GM18517 (cell line): Measurements from ENCODE around the gene TCAP.
"Not testable (repeated sequence)": the region's sequence is repeated elsewhere in the genome, so short reads cannot be mapped to it uniquely, and the experiment has no call there.

Experiments
- ATAC-seq: cut with Tn5 transposase; IDR thresholded peaks from one replicate; pipeline ENCODE4 v1.9.1; 2021; ENCODE audit warnings: mild to moderate bottlenecking, moderate library complexity; ENCODE audit not compliant: unreplicated experiment

TCAP gene

DNA sequence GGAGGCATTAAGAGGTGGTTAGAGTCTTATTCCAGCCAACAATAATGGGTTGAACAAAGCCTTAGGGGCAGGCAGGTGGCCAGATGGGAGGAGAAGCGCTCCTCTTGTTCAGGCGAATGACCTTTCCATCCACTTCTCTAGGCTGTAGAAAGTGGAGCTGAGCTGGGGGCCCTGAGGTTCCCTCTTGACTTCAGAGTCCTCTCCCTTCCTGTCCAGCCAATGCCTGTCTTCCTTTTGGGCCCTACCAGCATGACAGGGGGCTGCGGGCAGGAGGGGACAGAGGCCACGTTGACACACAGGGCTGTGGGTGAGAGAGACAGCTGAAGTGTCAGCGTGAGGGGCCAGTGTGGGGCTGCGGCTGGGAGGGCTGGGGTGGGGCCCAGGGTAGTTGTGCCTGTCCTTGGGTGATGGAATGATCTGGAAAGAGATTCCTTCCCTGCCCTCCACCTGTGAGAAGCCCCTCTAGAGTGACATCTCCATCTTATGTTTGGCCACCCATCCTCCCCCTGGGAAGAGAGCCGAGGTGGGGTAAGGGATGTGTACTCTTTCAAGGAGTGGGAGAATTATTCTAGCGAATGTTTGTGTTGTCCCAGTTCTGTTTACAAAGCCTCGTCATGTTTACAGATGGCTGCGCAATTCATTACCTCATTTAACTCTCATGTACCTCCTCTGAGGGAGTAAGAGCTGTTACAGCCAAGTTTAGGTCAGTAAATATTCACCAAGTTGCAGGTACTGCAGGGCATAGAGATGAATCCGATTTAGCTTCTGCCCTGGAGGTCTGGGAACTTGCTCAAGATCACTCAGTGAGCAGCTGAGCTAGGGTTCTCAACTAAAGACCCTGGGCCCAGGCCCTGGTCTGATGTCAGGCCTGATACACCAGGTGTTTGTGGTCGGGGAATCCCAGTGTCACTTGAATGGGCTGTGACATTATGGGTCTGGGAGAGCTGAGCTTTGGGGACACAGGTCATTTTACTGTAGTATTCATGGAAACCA is 38.0 kb downstream of the TCAP start:
- ATAC-seq: no peak

DNA sequence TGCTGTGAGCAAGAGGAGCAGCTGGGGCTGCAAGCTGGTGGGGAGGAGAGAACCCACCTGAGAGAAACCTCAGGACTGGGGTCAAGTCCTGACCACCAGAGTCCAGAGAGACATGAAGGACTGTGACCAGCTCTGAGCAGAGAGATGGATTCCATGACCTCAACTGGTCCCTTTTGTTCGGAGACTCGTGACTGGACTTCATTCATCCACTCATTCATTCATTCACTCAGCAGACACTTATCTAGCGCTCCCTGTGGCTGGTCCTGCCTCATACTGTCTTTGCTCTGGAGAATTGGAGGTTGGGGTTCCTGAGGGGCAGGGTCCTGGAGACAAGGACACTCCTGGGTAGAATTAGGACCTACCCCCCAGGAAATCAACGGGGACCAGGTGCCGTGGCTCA is 38.8 kb downstream of the TCAP start:
- ATAC-seq: no peak

DNA sequence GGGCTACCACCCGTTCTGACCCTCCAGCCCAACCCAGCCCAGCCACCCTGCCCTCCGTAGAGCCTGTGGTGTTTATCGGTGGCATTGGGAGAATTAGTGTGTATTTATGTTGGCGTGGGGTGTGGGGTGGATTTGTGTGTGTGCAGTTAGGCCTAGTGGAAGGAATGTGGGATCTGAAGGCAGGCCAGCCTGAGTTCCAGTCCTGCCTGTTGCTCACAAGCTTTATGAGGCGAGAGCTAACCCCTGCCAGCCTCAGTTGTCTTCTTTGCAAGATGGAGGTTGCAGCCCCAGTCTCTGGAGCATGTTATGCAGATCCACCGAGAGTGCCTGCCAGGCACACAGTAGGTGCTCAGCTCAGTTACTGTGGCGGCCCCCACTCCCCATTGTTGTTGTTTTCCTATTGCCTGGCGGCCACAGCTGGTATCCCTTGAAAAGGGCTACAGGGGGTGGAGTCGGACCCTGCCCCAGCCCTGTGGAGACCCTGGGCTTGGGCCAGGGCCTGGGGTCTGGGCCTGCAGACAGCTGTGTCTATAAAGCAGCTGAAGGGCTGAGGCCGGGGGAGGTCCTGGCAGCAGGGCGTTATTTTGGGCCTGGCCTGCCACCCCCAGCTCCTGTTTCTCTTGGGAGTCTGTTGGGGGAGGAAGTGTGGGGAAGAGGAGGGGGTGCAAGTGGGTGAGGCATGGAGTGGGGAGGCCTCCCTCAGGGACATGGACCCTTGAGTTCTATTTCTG is 39.8 kb downstream of the TCAP start:
- no peak for ATAC-seq

DNA sequence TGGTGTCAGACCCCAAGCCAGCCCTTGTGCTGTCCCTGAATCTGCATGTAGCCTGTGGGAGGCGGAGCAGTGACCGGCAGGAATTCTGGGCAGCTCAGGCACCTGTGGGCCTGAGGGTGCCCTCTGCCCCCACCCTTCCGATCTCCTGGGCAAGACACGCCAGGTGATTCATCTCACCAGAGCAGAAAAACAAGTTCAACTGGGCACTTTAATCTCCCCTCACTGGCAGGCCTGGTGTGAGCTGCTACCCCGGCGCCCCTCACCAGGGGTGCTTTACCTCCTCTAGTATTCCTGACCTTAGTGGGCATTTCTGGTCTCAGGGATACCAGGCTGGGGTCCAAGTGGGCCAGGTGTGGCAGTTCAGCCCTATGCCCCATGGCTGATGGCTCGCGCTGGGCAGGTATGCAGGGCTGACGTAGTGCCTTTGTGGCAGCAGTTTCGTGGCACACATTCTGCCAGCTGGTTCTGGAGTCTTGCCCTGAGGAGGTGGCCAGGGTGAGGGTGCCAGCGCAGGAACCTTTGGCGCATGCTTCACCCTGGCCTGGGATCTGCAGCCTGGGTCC is 40.7 kb downstream of the TCAP start:
- no peak for ATAC-seq

DNA sequence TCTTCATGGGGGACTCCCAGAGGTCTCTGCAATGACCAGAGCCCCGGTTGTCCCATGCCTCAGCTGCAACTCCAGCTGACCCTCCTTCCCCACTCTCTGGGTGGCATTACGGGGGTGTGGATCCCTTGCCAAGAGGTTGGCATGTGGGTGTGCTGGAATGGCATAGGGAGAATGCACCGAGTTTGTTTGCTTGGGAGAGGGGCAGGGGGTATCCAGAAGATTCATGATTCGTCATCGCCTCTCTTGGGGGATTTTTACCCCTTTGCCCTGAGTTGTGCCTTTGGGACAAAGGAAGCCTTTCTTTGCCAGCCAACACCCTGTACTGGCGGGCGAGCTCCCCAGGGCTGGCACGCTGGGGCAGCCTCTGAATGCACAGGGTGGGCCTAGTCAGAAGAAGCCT is 41.2 kb downstream of the TCAP start:
- ATAC-seq: no peak

DNA sequence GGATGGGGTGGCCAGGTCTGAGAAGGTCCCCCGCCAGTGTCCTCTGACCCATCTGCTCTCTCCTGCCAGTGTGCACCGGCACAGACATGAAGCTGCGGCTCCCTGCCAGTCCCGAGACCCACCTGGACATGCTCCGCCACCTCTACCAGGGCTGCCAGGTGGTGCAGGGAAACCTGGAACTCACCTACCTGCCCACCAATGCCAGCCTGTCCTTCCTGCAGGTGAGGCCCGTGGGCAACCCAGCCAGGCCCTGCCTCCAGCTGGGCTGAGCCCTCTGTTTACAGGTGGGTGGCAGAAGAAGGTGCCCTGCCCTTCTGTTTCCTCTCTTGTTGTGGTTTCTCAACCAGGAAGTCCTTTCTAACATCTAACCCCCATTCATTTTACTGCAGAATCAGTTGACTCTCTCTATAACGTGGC is 41.8 kb downstream of the TCAP start:
- no peak for ATAC-seq

DNA sequence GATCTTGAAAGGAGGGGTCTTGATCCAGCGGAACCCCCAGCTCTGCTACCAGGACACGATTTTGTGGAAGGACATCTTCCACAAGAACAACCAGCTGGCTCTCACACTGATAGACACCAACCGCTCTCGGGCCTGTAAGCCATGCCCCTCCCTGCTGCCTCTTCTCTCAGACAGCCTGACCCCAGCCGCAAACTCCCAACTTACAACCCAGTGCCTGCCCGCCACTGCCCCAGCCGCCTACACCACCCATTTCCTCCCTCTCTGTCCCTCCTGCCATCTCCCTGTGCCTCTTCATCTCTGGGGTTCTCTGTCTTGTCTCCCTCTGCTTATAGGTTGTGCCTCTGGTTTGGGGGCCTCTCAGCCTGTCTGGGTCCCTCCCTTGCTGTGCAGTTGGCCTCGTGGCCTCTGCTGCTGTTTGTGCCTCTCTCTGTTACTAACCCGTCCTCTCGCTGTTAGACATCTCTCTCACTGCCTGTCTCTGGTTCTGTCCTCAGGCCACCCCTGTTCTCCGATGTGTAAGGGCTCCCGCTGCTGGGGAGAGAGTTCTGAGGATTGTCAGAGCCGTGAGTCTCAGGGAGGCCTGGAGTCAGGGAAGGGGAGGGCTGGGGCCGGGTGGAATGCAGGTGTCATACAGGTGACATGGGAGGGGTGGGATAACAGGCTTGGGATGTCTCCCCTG is 44.3 kb downstream of the TCAP start:
- ATAC-seq: no peak

DNA sequence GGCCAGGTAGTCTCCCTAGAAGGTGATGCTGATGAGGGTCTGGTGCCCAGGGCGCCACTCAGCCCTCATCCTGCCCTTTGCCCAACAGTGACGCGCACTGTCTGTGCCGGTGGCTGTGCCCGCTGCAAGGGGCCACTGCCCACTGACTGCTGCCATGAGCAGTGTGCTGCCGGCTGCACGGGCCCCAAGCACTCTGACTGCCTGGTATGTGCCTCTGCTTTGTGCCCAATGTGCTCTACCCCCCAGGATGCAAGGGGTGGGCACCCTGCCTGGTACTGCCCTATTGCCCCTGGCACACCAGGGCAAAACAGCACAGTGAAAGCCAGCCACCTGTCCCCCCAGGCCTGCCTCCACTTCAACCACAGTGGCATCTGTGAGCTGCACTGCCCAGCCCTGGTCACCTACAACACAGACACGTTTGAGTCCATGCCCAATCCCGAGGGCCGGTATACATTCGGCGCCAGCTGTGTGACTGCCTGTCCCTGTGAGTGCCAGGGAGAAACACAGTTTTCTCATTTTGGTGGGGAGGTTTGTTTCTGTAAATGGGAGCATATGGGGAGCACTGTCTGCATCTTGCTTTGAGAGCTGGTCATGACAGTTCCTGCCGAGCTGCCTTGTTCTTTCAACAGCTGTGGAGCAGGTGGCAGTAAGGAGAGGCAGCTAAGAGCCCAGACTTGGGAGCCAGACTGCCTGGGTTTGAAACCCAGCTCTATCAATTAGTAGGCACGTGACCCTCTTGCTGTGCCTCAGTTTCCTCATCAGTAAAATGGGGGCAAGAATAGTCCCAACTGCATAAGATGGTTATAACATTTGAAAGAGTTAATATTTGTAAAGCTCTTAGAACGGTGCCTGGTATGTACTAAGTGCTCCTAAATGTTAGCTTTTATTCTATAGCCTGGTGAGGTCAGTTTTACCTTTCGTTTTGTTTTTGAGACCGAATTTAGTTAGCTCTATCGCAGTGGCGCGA is 45.1 kb downstream of the TCAP start:
- no peak for ATAC-seq

DNA sequence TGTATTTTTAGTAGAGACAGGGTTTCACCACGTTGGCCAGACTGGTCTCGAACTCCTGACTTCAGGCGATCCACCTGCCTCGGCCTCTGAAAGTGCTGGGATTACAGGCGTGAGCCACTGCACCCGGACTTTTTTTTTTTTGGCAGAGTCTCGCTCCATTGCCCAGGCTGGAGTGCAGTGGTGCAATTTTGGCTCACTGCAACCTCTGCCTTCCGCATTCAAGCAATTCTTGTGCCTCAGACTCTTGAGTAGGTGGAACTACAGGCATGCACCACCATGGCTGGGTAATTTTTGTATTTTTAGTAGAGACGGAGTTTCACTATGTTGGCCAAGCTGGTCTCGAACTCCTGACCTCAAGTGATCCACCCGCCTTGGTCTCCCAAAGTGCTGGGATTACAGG is 45.9 kb downstream of the TCAP start:
- ATAC-seq: not testable (repeated sequence)

DNA sequence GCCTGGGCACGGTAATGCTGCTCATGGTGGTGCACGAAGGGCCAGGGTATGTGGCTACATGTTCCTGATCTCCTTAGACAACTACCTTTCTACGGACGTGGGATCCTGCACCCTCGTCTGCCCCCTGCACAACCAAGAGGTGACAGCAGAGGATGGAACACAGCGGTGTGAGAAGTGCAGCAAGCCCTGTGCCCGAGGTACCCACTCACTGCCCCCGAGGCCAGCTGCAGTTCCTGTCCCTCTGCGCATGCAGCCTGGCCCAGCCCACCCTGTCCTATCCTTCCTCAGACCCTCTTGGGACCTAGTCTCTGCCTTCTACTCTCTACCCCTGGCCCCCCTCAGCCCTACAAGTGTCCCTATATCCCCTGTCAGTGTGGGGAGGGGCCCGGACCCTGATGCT is 46.7 kb downstream of the TCAP start:
- ATAC-seq: no peak

DNA sequence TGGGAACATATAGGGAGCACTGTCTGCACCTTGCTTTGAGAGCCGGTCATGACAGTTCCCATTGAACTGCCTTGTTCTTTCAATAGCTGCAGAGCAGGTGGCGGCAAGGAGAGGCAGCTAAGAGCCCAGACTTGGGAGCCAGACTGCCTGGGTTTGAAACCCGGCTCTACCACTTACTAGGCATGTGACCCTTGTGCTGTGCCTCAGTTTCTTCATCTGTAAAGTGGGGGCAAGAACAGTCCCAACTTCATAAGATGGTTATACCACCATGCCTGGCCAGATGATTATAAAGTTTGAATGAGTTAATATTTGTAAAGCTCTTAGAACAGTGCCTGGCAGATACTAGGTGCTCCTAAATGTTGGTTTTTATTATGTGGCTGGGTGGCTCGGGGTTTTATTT is 49.1 kb downstream of the TCAP start:
- no peak for ATAC-seq

DNA sequence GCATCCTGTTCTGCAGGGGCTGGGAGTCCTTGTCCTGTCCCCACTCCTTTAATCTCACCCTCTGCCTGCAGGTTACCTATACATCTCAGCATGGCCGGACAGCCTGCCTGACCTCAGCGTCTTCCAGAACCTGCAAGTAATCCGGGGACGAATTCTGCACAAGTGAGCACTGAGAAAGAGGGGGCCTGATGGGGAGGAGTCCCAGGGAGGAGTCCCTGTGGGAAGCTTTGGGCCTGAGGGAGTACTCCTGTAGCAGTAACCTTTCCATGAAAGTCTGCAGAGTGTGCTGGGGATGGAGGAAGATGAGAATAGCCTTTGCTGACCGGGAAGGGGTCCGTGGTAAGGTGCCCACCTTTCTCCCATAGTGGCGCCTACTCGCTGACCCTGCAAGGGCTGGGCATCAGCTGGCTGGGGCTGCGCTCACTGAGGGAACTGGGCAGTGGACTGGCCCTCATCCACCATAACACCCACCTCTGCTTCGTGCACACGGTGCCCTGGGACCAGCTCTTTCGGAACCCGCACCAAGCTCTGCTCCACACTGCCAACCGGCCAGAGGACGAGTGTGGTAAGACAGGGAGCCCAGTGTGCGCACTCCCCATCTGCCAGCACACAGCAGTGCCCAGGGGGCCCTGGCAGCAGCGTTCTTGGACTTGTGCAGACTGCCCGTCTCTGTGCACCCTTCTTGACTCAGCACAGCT is 50.4 kb downstream of the TCAP start:
- no peak for ATAC-seq
